ENCODE data around the gene PANK4.

GRCh38 chr1:2529784-2530512 is 3.6 kb upstream of the PANK4 start, which contains the start of gene HES5:
- TF ChIP-seq CTCF (IDR thresholded peaks at IDR 0.05) (no peak), POLR2A (IDR thresholded peaks at IDR 0.05) (no peak)

Data from body of pancreas (tissue), 4 donors.